Left lung (tissue), 10 donors: ENCODE data around the gene IFT81. TPM values are rescaled to one million over a fixed set of nuclear protein-coding genes. Genes with fewer than 3 reads are reported as not detected.
"Not testable (repeated sequence)": the region's sequence is repeated elsewhere in the genome, so short reads cannot be mapped to it uniquely, and the experiment has no call there.

Source experiments
- ATAC-seq: fragments of 200-7000 bp; cut with Tn5 transposase; one replicate; pipeline ENCODE4 v1.9.1; 2020; ENCODE audit warnings: moderate library complexity
- DNase-seq, 4 donors: peaks; one replicate each; pipeline ENCODE4 v3.0.0-alpha.2; 2013 to 2020
- H3K27ac ChIP-seq, 2 donors: fragments of 200-600 bp; sonication (generic) in 1 of 2; one replicate each; pipeline versions ENCODE4 v1.5.0 to v1.8.0; 2020 to 2021
- H3K27me3 ChIP-seq, 2 donors: fragments of 200-600 bp; sonication (generic) in 1 of 2; one replicate each; pipeline versions ENCODE4 v1.5.0 to v1.8.0; 2020 to 2021
- H3K36me3 ChIP-seq, 2 donors: fragments of 200-600 bp; sonication (generic) in 1 of 2; one replicate each; pipeline versions ENCODE4 v1.5.0 to v1.8.0; 2020 to 2021
- H3K4me1 ChIP-seq, 2 donors: fragments of 200-600 bp; one replicate each; pipeline ENCODE4 v1.8.0; 2021
- H3K4me3 ChIP-seq, 2 donors: fragments of 200-600 bp; sonication (generic) in 1 of 2; one replicate each; pipeline versions ENCODE4 v1.5.0 to v1.8.0; 2020 to 2021; ENCODE audit warnings: mild to moderate bottlenecking in 1 of 2
- H3K9me3 ChIP-seq, 2 donors: fragments of 200-600 bp; sonication (generic) in 1 of 2; one replicate each; pipeline versions ENCODE4 v1.5.0 to v1.8.0; 2020 to 2021
- CTCF ChIP-seq, 2 donors: fragments of 200-600 bp; sonication (generic) in 1 of 2; IDR thresholded peaks; one replicate each; pipeline versions ENCODE4 v1.5.0 to v1.8.0; 2021; ENCODE audit warnings: antibody characterized with exemption in 2 of 2
- intact Hi-C, 2 donors: fragments of 100-400 bp; cut with DNase I; formaldehyde crosslinking; loops; one replicate each; pipeline versions ENCODE4 v1.11.2 to v1.14.2; 2022
- polyA plus RNA-seq, 6 donors: library from polyadenylated mRNA; unstranded; fragments of 120-200 nt; gene quantifications; one replicate each; pipeline ENCODE4 v1.2.1, GENCODE V29; 2013; ENCODE audit not compliant: insufficient read length in 6 of 6
- total RNA-seq, 2 donors: library from RNA; stranded (reverse); fragmentation: NEBNext Ultra II Directional; extraction: Animal tissue kit (Norgen Biotek cat#: 25700); gene quantifications; one replicate each; pipeline ENCODE4 v1.2.1, GENCODE V29; 2021
- donor health status: DM: no; HTN: yes; CAD: no.
- donor health status: DM: no; HTN: no; CAD: no.

Gene IFT81
- total and polyA plus RNA-seq, 8 donors, result 11.0 to 47.6 (median 40.8) TPM

GRCh38 chr12:110111476-110112334, 12.5 kb upstream of the IFT81 start:
- no peak for TF ChIP-seq CTCF (IDR thresholded peaks at IDR 0.05)
- intact Hi-C loops, result no loop called here
- peak; percentile 57 for ATAC-seq
- no peaks in the 10 kb centered on the region for H3K27me3 ChIP-seq
- H3K36me3 ChIP-seq, result no peaks in the 10 kb centered on the region
- H3K4me3 ChIP-seq, result no peak overlapping the region
- H3K27ac ChIP-seq, result peak overlapping the region; percentile 28 to 77
- no peaks in the 10 kb centered on the region for H3K9me3 ChIP-seq
- DNase-seq, result peak in 1 of 4 donors; percentile 40
- H3K4me1 ChIP-seq, result peaks cover 18% of the 10 kb centered on the region in 2 donors

- ATAC-seq (no peak), DNase-seq (no peak)
- Histone ChIP-seq H3K27ac (no peak overlapping the region), H3K27me3 (no peaks in the 10 kb centered on the region), H3K4me3 (no peak overlapping the region), H3K4me1 (peaks cover 18% of the 10 kb centered on the region in 2 donors), H3K9me3 (no peaks in the 10 kb centered on the region), H3K36me3 (no peaks in the 10 kb centered on the region)
- no peak for TF ChIP-seq CTCF (IDR thresholded peaks at IDR 0.05)
- intact Hi-C loops, result no loop called here
These were observed 11.9 kb upstream of the IFT81 start for GRCh38 chr12:110112335-110112660.

GRCh38 chr12:110114528-110114937, 9.6 kb upstream of the IFT81 start:
- no peaks in the 10 kb centered on the region for H3K27me3 ChIP-seq
- H3K4me3 ChIP-seq, result no peak overlapping the region
- peaks cover 6 to 10% of the 10 kb centered on the region in 2 donors for H3K4me1 ChIP-seq
- no peaks in the 10 kb centered on the region for H3K9me3 ChIP-seq
- ATAC-seq, result no peak
- no peak for DNase-seq
- no peaks in the 10 kb centered on the region for H3K36me3 ChIP-seq
- no peak for TF ChIP-seq CTCF (IDR thresholded peaks at IDR 0.05)
- intact Hi-C loops, result no loop called here
- no peak overlapping the region for H3K27ac ChIP-seq

- intact Hi-C loops, result no loop called here
- H3K27ac ChIP-seq, result no peak overlapping the region
- DNase-seq (no peak), ATAC-seq (no peak)
- H3K36me3 ChIP-seq, result no peaks in the 10 kb centered on the region
- no peak overlapping the region for H3K4me3 ChIP-seq
- no peak for TF ChIP-seq CTCF (IDR thresholded peaks at IDR 0.05)
- H3K9me3 ChIP-seq, result no peaks in the 10 kb centered on the region
- H3K4me1 ChIP-seq, result peaks cover 3 to 8% of the 10 kb centered on the region in 2 donors
- no peaks in the 10 kb centered on the region for H3K27me3 ChIP-seq
These were observed 8.5 kb upstream of the IFT81 start for GRCh38 chr12:110115675-110116074.

- Histone ChIP-seq H3K4me3 (no peak overlapping the region), H3K4me1 (peaks cover 3% of the 10 kb centered on the region in 2 donors), H3K9me3 (no peaks in the 10 kb centered on the region), H3K36me3 (no peaks in the 10 kb centered on the region), H3K27me3 (no peaks in the 10 kb centered on the region), H3K27ac (no peak overlapping the region)
- DNase-seq (no peak), ATAC-seq (no peak)
- no peak for TF ChIP-seq CTCF (IDR thresholded peaks at IDR 0.05)
- intact Hi-C loops, result no loop called here
These were observed 7.5 kb upstream of the IFT81 start for GRCh38 chr12:110116623-110117022.

GRCh38 chr12:110117210-110117609, 6.9 kb upstream of the IFT81 start:
- DNase-seq, H3K36me3 ChIP-seq, intact Hi-C loops, H3K27me3 ChIP-seq, H3K4me3 ChIP-seq, ATAC-seq, H3K27ac ChIP-seq, H3K9me3 ChIP-seq, H3K4me1 ChIP-seq: not testable (repeated sequence)
